Testis (tissue), 3 donors: Measurements from ENCODE around the gene THSD4. TPM values are rescaled to one million over a fixed set of nuclear protein-coding genes. Genes with fewer than 3 reads are reported as not detected.

Experiments used
- DNase-seq: peaks from one replicate; pipeline ENCODE4 v3.0.0-alpha.2; 2019
- H3K27ac ChIP-seq, 2 donors: fragments of 200-600 bp; sonication (generic); one replicate each; pipeline ENCODE4 v1.5.1; 2019
- H3K27me3 ChIP-seq: fragments of 200-600 bp; sonication (generic); one replicate; pipeline ENCODE4 v1.5.1; 2019
- H3K36me3 ChIP-seq: fragments of 200-600 bp; sonication (generic); one replicate; pipeline ENCODE4 v1.5.1; 2017; ENCODE audit warnings: low read depth; ENCODE audit errors: missing control alignments
- H3K4me1 ChIP-seq: fragments of 200-600 bp; sonication (generic); one replicate; pipeline ENCODE4 v1.5.1; 2019
- H3K4me3 ChIP-seq, 2 donors: fragments of 200-600 bp; sonication (generic); one replicate each; pipeline ENCODE4 v1.5.1; 2017 to 2019
- H3K9me3 ChIP-seq: fragments of 200-600 bp; sonication (generic); one replicate; pipeline ENCODE4 v1.5.1; 2017
- CTCF ChIP-seq, 3 experiments: fragments of 450-650 bp in 2 of 3; fragments of 200-600 bp in 1 of 3; sonication (generic) in 1 of 3; IDR thresholded peaks; one replicate each; pipeline ENCODE4 v1.5.1; 2016 to 2019; ENCODE audit warnings: antibody characterized with exemption in 3 of 3, mild to moderate bottlenecking in 2 of 3, moderate library complexity in 1 of 3
- POLR2A ChIP-seq: fragments of 450-650 bp; IDR thresholded peaks from one replicate; pipeline ENCODE4 v1.6.1; 2017; ENCODE audit warnings: antibody characterized with exemption, mild to moderate bottlenecking, moderate library complexity
- WGBS, 2 donors: methylation state at CpG; one replicate each; pipeline ENCODE4 v1.1.5; 2018; 5-methylcytosine and 5-hydroxymethylcytosine counted together
- intact Hi-C: fragments of 100-400 bp; cut with DNase I; formaldehyde crosslinking; loops from one replicate; pipeline ENCODE4 v1.15.1; 2023; ENCODE audit warnings: low total_unique reads
- polyA plus RNA-seq: library from polyadenylated mRNA; stranded (reverse); fragments of 350-450 nt; fragmentation: Illumina TruSeq; extraction: RNeasy Lipid Tissue Mini Kit (QIAGEN cat#74804); gene quantifications from one replicate; pipeline ENCODE4 v1.2.3, GENCODE V29; 2014; ENCODE audit warnings: low read depth, low replicate concordance; ENCODE audit not compliant: insufficient read depth
- total RNA-seq, 2 donors: library from RNA; depleted of rRNA; stranded (reverse); fragments of >200 nt; gene quantifications; one replicate each; pipeline ENCODE4 v1.2.3, GENCODE V29; 2016

THSD4 gene
- total and polyA plus RNA-seq, 3 donors from 2014 or later: 14.3 to 21.5 (median 18.2) TPM

DNA sequence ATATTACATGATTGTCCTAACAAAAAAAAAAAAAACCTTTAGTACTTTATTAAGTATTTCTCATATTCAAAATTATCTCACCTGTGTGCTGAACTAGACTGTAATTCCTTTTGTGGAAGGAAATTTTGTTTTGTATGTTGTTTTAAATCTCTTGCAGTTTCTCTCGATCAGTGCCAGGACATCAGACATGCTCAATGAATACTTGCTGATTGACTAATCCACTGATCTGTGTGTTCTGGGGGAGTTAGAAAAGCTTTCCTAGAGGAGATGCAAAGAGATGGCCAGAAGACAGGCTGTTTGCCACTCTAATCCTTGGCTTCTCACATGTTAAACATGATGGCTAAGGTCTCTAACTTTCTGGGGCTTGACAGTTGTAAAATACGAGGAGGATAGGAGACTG lies 461.8 kb downstream of the THSD4 start:
- H3K36me3 ChIP-seq: no peaks in the 10 kb centered on the region
- H3K4me1 ChIP-seq: no peaks in the 10 kb centered on the region
- no peak overlapping the region for H3K27ac ChIP-seq
- DNase-seq: no peak
- intact Hi-C loops: no loop called here
- no peaks in the 10 kb centered on the region for H3K27me3 ChIP-seq
- TF ChIP-seq CTCF (IDR thresholded peaks at IDR 0.05): no peak
- TF ChIP-seq POLR2A: no peak
- 79 to 88% methylated on average over 2 of the region's 2 CpGs for WGBS, 2 donors
- no peak overlapping the region for H3K4me3 ChIP-seq
- no peaks in the 10 kb centered on the region for H3K9me3 ChIP-seq

- WGBS, 2 donors: 93 to 95% methylated on average over 2 of the region's 2 CpGs
- no peaks in the 10 kb centered on the region for H3K36me3 ChIP-seq
- no peaks in the 10 kb centered on the region for H3K9me3 ChIP-seq
- H3K4me1 ChIP-seq: no peaks in the 10 kb centered on the region
- TF ChIP-seq POLR2A (no peak), CTCF (IDR thresholded peaks at IDR 0.05) (no peak)
- H3K27ac ChIP-seq: no peak overlapping the region
- intact Hi-C loops: no loop called here
- no peak overlapping the region for H3K4me3 ChIP-seq
- no peak for DNase-seq
- H3K27me3 ChIP-seq: no peaks in the 10 kb centered on the region
Observed at GRCh38 chr15:71581398-71581930, 466.2 kb downstream of the THSD4 start.

DNA sequence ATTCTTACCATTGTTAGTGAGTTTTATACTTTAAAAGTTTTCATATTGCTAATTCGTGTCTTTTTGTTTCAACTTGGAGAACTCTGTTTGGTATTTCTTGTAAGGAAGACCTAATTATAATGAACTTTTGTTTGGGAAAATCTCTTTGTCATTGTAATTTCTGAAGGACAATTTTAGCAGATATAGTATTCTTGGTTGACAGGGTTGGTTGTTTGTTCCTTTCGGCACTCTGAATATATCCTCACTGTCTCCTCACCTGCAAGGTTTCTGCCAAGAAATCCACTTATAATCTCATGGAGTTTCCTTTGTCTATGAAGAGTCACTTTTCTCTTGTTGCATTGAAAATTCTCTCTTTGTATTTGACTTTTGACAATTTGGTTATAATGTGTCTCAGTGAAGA lies 469.9 kb downstream of the THSD4 start:
- Histone ChIP-seq H3K4me3 (no peak overlapping the region), H3K27ac (no peak overlapping the region), H3K4me1 (no peaks in the 10 kb centered on the region), H3K36me3 (no peaks in the 10 kb centered on the region), H3K27me3 (no peaks in the 10 kb centered on the region), H3K9me3 (no peaks in the 10 kb centered on the region)
- TF ChIP-seq CTCF (IDR thresholded peaks at IDR 0.05): no peak
- no peak for TF ChIP-seq POLR2A
- 76 to 95% methylated on average over 2 of the region's 2 CpGs for WGBS, 2 donors
- DNase-seq: no peak
- intact Hi-C loops: no loop called here

DNA sequence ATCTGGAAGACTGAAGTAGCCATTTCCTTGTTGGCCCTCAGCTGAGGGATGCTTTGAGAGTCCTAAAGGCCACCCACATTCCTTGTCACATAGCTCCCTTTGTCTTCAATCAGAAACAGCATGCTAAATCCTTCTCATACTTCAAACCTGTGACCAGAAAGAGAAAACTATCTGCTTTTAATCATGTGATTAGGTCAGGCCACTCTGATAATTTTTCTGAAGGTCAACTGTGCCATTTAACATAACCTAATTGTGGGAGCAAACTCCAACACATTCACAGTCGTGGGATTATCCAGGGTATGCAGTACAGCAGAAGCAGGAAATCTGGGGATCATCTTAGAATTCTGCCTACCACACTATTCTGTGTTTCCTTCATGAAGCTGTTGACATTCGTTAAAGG lies 471.2 kb downstream of the THSD4 start:
- no peak for TF ChIP-seq POLR2A
- no peak for TF ChIP-seq CTCF (IDR thresholded peaks at IDR 0.05)
- Histone ChIP-seq H3K27ac (no peak overlapping the region), H3K36me3 (no peaks in the 10 kb centered on the region), H3K4me3 (no peak overlapping the region), H3K27me3 (no peaks in the 10 kb centered on the region), H3K4me1 (no peaks in the 10 kb centered on the region), H3K9me3 (no peaks in the 10 kb centered on the region)
- intact Hi-C loops: no loop called here
- WGBS, 2 donors: 97 to 98% methylated on average over 2 of the region's 2 CpGs
- DNase-seq: no peak

- H3K9me3 ChIP-seq: no peaks in the 10 kb centered on the region
- no peaks in the 10 kb centered on the region for H3K36me3 ChIP-seq
- no peaks in the 10 kb centered on the region for H3K4me1 ChIP-seq
- no peak for TF ChIP-seq CTCF (IDR thresholded peaks at IDR 0.05)
- no peak for TF ChIP-seq POLR2A
- no peak for DNase-seq
- no peak overlapping the region for H3K27ac ChIP-seq
- intact Hi-C loops: no loop called here
- no peak overlapping the region for H3K4me3 ChIP-seq
- no peaks in the 10 kb centered on the region for H3K27me3 ChIP-seq
Observed at GRCh38 chr15:71588746-71589145, 473.5 kb downstream of the THSD4 start.
